Upper lobe of left lung (tissue), 6 donors: ENCODE results near the gene HJV. TPM values are rescaled to one million over a fixed set of nuclear protein-coding genes. Genes with fewer than 3 reads are reported as not detected.

Experiments
- ATAC-seq, 2 donors: fragments of 200-7000 bp; cut with Tn5 transposase; one replicate each; pipeline ENCODE4 v1.9.1; 2022; ENCODE audit warnings: mild to moderate bottlenecking in 2 of 2, moderate library complexity in 2 of 2; ENCODE audit not compliant: low FRiP score in 2 of 2
- DNase-seq, 2 donors: peaks; one replicate each; pipeline ENCODE4 v3.0.0-alpha.2; 2019 to 2020
- H3K27ac ChIP-seq, 4 donors: fragments of 200-600 bp; sonication (generic); one replicate each; pipeline ENCODE4 v1.5.1; 2016 to 2019
- H3K27me3 ChIP-seq, 4 donors: fragments of 200-600 bp; sonication (generic); one replicate each; pipeline ENCODE4 v1.5.1; 2017 to 2019
- H3K36me3 ChIP-seq, 4 donors: fragments of 200-600 bp; sonication (generic); one replicate each; pipeline ENCODE4 v1.5.1; 2016 to 2019
- H3K4me1 ChIP-seq, 4 donors: fragments of 200-600 bp; sonication (generic); one replicate each; pipeline ENCODE4 v1.5.1; 2018 to 2019
- H3K4me3 ChIP-seq, 4 donors: fragments of 200-600 bp; sonication (generic); one replicate each; pipeline ENCODE4 v1.5.1; 2017 to 2019; ENCODE audit warnings: mild to moderate bottlenecking in 2 of 4, moderate library complexity in 1 of 4
- H3K9me3 ChIP-seq, 4 donors: fragments of 200-600 bp; sonication (generic); one replicate each; pipeline ENCODE4 v1.5.1; 2018 to 2019
- CTCF ChIP-seq, 6 experiments: fragments of 450-650 bp in 4 of 6; fragments of 200-600 bp in 2 of 6; sonication (generic) in 2 of 6; IDR thresholded peaks; one replicate each; pipeline ENCODE4 v1.5.1; 2016 to 2019; ENCODE audit warnings: antibody characterized with exemption in 6 of 6
- EP300 ChIP-seq, 4 donors: sonication (generic); formaldehyde crosslinking; IDR thresholded peaks; one replicate each; pipeline ENCODE4 v1.5.1; 2017; ENCODE audit warnings: antibody characterized with exemption in 4 of 4, control low read depth in 2 of 4
- POLR2A ChIP-seq, 4 donors: fragments of 450-650 bp; IDR thresholded peaks; one replicate each; pipeline ENCODE4 v1.5.1; 2016 to 2017; ENCODE audit warnings: antibody characterized with exemption in 4 of 4, mild to moderate bottlenecking in 2 of 4
- POLR2AphosphoS5 ChIP-seq, 2 donors: sonication (generic); formaldehyde crosslinking; IDR thresholded peaks; one replicate each; pipeline ENCODE4 v1.5.1; 2017; ENCODE audit warnings: antibody characterized with exemption in 2 of 2
- WGBS, 2 donors: methylation state at CpG; one replicate each; pipeline ENCODE4 v1.1.5; 2017 to 2018; 5-methylcytosine and 5-hydroxymethylcytosine counted together
- total RNA-seq, 6 donors: library from RNA; depleted of rRNA in 4 of 6; stranded (reverse); fragments of >200 nt in 4 of 6; gene quantifications; one replicate each; pipeline versions ENCODE4 v1.1.0 to v1.2.1, GENCODE V29; 2016 to 2021
- donor health status: DM: no; HTN: no; CAD: no; lungs with moderate emphysema.
- donor health status: DM: no; HTN: yes; CAD: no; lungs with severe emphysema.

The HJV gene
- total RNA-seq, 6 donors from 2014 or later, result not detected

- Histone ChIP-seq H3K36me3 (peaks cover 5 to 13% (median 5%) of the 10 kb centered on the region in 4 donors), H3K9me3 (no peaks in the 10 kb centered on the region), H3K27ac (peak overlapping the region; percentile 55 to 98 (median 82)), H3K4me1 (peaks cover 46 to 82% (median 59%) of the 10 kb centered on the region in 4 donors), H3K4me3 (no peak overlapping the region), H3K27me3 (no peaks in the 10 kb centered on the region)
- WGBS, 2 donors, result 95 to 100% methylated on average over 1 of the region's 1 CpG
- ATAC-seq (no peak), DNase-seq (no peak)
- no peak for TF ChIP-seq CTCF (IDR thresholded peaks at IDR 0.05)
- TF ChIP-seq POLR2A (IDR thresholded peaks at IDR 0.05), result no peak
- TF ChIP-seq POLR2AphosphoS5 (IDR thresholded peaks at IDR 0.05), result no peak
- TF ChIP-seq EP300 (IDR thresholded peaks at IDR 0.05), result no peak
Measured at GRCh38 chr1:145987926-145988325, 33.6 kb downstream of the HJV start.

GRCh38 chr1:145986551-145986950 is 35.0 kb downstream of the HJV start:
- WGBS, 2 donors, result 93 to 94% methylated on average over 6 of the region's 6 CpGs
- DNase-seq (no peak), ATAC-seq (no peak)
- TF ChIP-seq POLR2A (IDR thresholded peaks at IDR 0.05) (no peak), CTCF (IDR thresholded peaks at IDR 0.05) (no peak), EP300 (IDR thresholded peaks at IDR 0.05) (no peak), POLR2AphosphoS5 (IDR thresholded peaks at IDR 0.05) (no peak)
- peaks cover 52 to 87% (median 61%) of the 10 kb centered on the region in 4 donors for H3K4me1 ChIP-seq
- no peaks in the 10 kb centered on the region for H3K27me3 ChIP-seq
- H3K36me3 ChIP-seq, result no peaks in the 10 kb centered on the region
- H3K27ac ChIP-seq, result peak overlapping the region; percentile 79 to 98 (median 96)
- no peaks in the 10 kb centered on the region for H3K9me3 ChIP-seq
- H3K4me3 ChIP-seq, result no peak overlapping the region

- no peaks in the 10 kb centered on the region for H3K27me3 ChIP-seq
- ATAC-seq, result peak; percentile 71 to 77
- no peaks in the 10 kb centered on the region for H3K9me3 ChIP-seq
- H3K27ac ChIP-seq, result peak overlapping the region; percentile 79 to 98 (median 96)
- WGBS, 2 donors, result 26 to 30% methylated on average over 15 of the region's 15 CpGs
- DNase-seq, result peak; percentile 54 to 71
- peak overlapping the region in 2 of 4 donors; percentile 32 for H3K4me3 ChIP-seq
- H3K4me1 ChIP-seq, result peaks cover 59 to 87% (median 69%) of the 10 kb centered on the region in 4 donors
- no peaks in the 10 kb centered on the region for H3K36me3 ChIP-seq
- TF ChIP-seq EP300 (IDR thresholded peaks at IDR 0.05) (peak in 1 of 4 donors; percentile 45), POLR2AphosphoS5 (IDR thresholded peaks at IDR 0.05) (peak; percentile 16 to 32), POLR2A (IDR thresholded peaks at IDR 0.05) (peak in 1 of 4 donors; percentile 19), CTCF (IDR thresholded peaks at IDR 0.05) (no peak)
Measured at GRCh38 chr1:145985502-145986439, 35.8 kb downstream of the HJV start.

GRCh38 chr1:145985129-145985501 is 36.4 kb downstream of the HJV start:
- peak overlapping the region; percentile 79 to 98 (median 96) for H3K27ac ChIP-seq
- peak in 1 of 2 donors; percentile 13 for ATAC-seq

More at GRCh38 chr1:145985129-145985501, 36.4 kb downstream of the HJV start:
- no peaks in the 10 kb centered on the region for H3K36me3 ChIP-seq
- H3K4me3 ChIP-seq, result peak overlapping the region in 2 of 4 donors; percentile 32
- no peak for TF ChIP-seq POLR2A (IDR thresholded peaks at IDR 0.05)
- TF ChIP-seq CTCF (IDR thresholded peaks at IDR 0.05), result no peak
- no peak for TF ChIP-seq EP300 (IDR thresholded peaks at IDR 0.05)
- no peak for TF ChIP-seq POLR2AphosphoS5 (IDR thresholded peaks at IDR 0.05)
- WGBS, 2 donors, result 61 to 71% methylated on average over 2 of the region's 2 CpGs
- no peaks in the 10 kb centered on the region for H3K9me3 ChIP-seq
- no peak for DNase-seq
- H3K4me1 ChIP-seq, result peaks cover 66 to 87% (median 72%) of the 10 kb centered on the region in 4 donors
- no peaks in the 10 kb centered on the region for H3K27me3 ChIP-seq
